Osteoblast (primary cell): Measurements from ENCODE around the gene TMEM176B. TPM values are rescaled to one million over a fixed set of nuclear protein-coding genes. Genes with fewer than 3 reads are reported as not detected.
A peak's percentile ranks its signal among the peaks of the same experiment; 100 is the strongest.

Experiments used
- DNase-seq: peaks from one replicate; pipeline ENCODE4 v3.0.0; 2011; ENCODE audit warnings: low spot score, mixed read lengths; ENCODE audit not compliant: insufficient read length; ENCODE audit errors: missing footprints
- H2AFZ ChIP-seq: 2 replicates; pipeline ENCODE4 v1.6.0; 2011; ENCODE audit warnings: mild to moderate bottlenecking, low read length
- H3K27ac ChIP-seq: 2 replicates; pipeline ENCODE4 v1.5.1; 2011; ENCODE audit warnings: mild to moderate bottlenecking, low read depth, low read length, moderate library complexity
- H3K27me3 ChIP-seq: 2 replicates; pipeline ENCODE4 v1.6.0; 2012; ENCODE audit warnings: mild to moderate bottlenecking, control low read depth, inconsistent platforms, low read length, moderate library complexity; ENCODE audit not compliant: insufficient read depth
- H3K36me3 ChIP-seq: 2 replicates; pipeline ENCODE4 v1.5.1; 2011; ENCODE audit warnings: mild to moderate bottlenecking, low read length, control low read depth, moderate library complexity; ENCODE audit not compliant: insufficient read depth
- H3K4me1 ChIP-seq: 2 replicates; pipeline ENCODE4 v1.5.1; 2011; ENCODE audit warnings: mild to moderate bottlenecking, low read length, control low read depth, moderate library complexity; ENCODE audit not compliant: insufficient read depth
- H3K4me2 ChIP-seq: 2 replicates; pipeline ENCODE4 v1.6.0; 2011; ENCODE audit warnings: mild to moderate bottlenecking, low read length; ENCODE audit not compliant: insufficient read depth
- H3K4me3 ChIP-seq: fragments of 200-600 bp; sonication (generic); 3 replicates; pipeline ENCODE4 v1.5.1; 2012; ENCODE audit warnings: mild to moderate bottlenecking, low read length, inconsistent platforms; ENCODE audit not compliant: insufficient read depth
- H3K79me2 ChIP-seq: 2 replicates; pipeline ENCODE4 v1.6.0; 2012; ENCODE audit warnings: mild to moderate bottlenecking, low read length, control low read depth, inconsistent platforms; ENCODE audit not compliant: insufficient read depth
- H3K9me3 ChIP-seq: 2 replicates; pipeline ENCODE4 v1.5.1; 2011; ENCODE audit warnings: low read depth, low read length, control low read depth
- H4K20me1 ChIP-seq: 2 replicates; pipeline ENCODE4 v1.6.0; 2012; ENCODE audit warnings: mild to moderate bottlenecking, low read length, control low read depth; ENCODE audit not compliant: insufficient read depth
- CTCF ChIP-seq: IDR thresholded peaks from 2 replicates; pipeline ENCODE4 v1.5.1; 2011; ENCODE audit warnings: mild to moderate bottlenecking, low read depth, low read length, moderate library complexity; ENCODE audit errors: extremely low read depth
- total RNA-seq: library from RNA; depleted of rRNA; stranded (reverse); fragments of >200 nt; gene quantifications from 2 replicates; pipeline ENCODE4 v1.2.3, GENCODE V29; 2012

TMEM176B gene
- total RNA-seq, 1 donor, result 0.72 TPM

GRCh38 chr7:150766334-150766709, 33.8 kb downstream of the TMEM176B start:
- no peaks in the 10 kb centered on the region for H3K9me3 ChIP-seq
- TF ChIP-seq CTCF, result no peak
- H3K27me3 ChIP-seq, result no peaks in the 10 kb centered on the region
- no peaks in the 10 kb centered on the region for H4K20me1 ChIP-seq
- H2AFZ ChIP-seq, result no peak overlapping the region
- H3K4me1 ChIP-seq, result no peaks in the 10 kb centered on the region
- H3K27ac ChIP-seq, result no peak overlapping the region
- no peaks in the 10 kb centered on the region for H3K79me2 ChIP-seq
- DNase-seq, result no peak
- no peak overlapping the region for H3K4me3 ChIP-seq
- no peak overlapping the region for H3K4me2 ChIP-seq
- no peaks in the 10 kb centered on the region for H3K36me3 ChIP-seq

GRCh38 chr7:150759479-150759878, 40.7 kb downstream of the TMEM176B start:
- no peaks in the 10 kb centered on the region for H3K27me3 ChIP-seq
- H3K4me2 ChIP-seq, result no peak overlapping the region
- no peak for TF ChIP-seq CTCF
- H3K4me3 ChIP-seq, result no peak overlapping the region
- no peaks in the 10 kb centered on the region for H3K9me3 ChIP-seq
- H3K27ac ChIP-seq, result no peak overlapping the region
- no peaks in the 10 kb centered on the region for H3K4me1 ChIP-seq
- no peak for DNase-seq
- no peaks in the 10 kb centered on the region for H3K79me2 ChIP-seq
- no peak overlapping the region for H2AFZ ChIP-seq
- no peaks in the 10 kb centered on the region for H4K20me1 ChIP-seq
- H3K36me3 ChIP-seq, result no peaks in the 10 kb centered on the region

- H2AFZ ChIP-seq, result no peak overlapping the region
- no peaks in the 10 kb centered on the region for H3K9me3 ChIP-seq
- H3K4me1 ChIP-seq, result no peaks in the 10 kb centered on the region
- H4K20me1 ChIP-seq, result no peaks in the 10 kb centered on the region
- no peak overlapping the region for H3K4me2 ChIP-seq
- no peak overlapping the region for H3K4me3 ChIP-seq
- no peaks in the 10 kb centered on the region for H3K79me2 ChIP-seq
- H3K36me3 ChIP-seq, result no peaks in the 10 kb centered on the region
- DNase-seq, result no peak
- H3K27me3 ChIP-seq, result no peaks in the 10 kb centered on the region
- H3K27ac ChIP-seq, result no peak overlapping the region
- peak; percentile 20 for TF ChIP-seq CTCF
These were observed 43.3 kb downstream of the TMEM176B start for GRCh38 chr7:150756858-150757257.

GRCh38 chr7:150756166-150756565, 44.0 kb downstream of the TMEM176B start:
- Histone ChIP-seq H3K36me3 (no peaks in the 10 kb centered on the region), H3K4me3 (no peak overlapping the region), H2AFZ (no peak overlapping the region), H3K79me2 (no peaks in the 10 kb centered on the region), H3K9me3 (no peaks in the 10 kb centered on the region), H3K27me3 (no peaks in the 10 kb centered on the region), H3K27ac (no peak overlapping the region), H3K4me2 (no peak overlapping the region), H4K20me1 (no peaks in the 10 kb centered on the region), H3K4me1 (no peaks in the 10 kb centered on the region)
- no peak for DNase-seq
- no peak for TF ChIP-seq CTCF
